ENCODE results near the gene GALM.

DNA sequence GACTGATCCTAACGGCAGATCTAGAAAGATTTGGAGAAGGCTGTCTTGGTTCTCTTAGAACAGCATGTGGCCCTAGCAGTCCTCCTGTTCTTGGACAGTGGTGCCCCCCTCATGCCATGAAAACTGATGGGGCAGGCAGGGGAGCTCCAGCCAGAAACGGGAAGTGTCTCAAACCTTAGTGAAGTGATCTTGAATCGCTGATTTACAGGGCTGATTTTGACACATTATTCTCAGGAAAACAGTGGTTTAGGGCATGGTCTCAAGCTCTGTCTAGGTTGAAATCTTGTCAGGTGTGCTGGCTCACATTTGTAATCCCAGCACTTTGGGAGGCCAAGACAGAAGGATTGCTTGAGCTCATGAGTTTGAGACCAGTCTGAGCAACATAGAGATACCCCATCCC is 47.4 kb downstream of the GALM start:
- TF ChIP-seq POLR2A (IDR thresholded peaks at IDR 0.05) (no peak), EP300 (IDR thresholded peaks at IDR 0.05) (no peak)
- TF ChIP-seq, protein P1, sequence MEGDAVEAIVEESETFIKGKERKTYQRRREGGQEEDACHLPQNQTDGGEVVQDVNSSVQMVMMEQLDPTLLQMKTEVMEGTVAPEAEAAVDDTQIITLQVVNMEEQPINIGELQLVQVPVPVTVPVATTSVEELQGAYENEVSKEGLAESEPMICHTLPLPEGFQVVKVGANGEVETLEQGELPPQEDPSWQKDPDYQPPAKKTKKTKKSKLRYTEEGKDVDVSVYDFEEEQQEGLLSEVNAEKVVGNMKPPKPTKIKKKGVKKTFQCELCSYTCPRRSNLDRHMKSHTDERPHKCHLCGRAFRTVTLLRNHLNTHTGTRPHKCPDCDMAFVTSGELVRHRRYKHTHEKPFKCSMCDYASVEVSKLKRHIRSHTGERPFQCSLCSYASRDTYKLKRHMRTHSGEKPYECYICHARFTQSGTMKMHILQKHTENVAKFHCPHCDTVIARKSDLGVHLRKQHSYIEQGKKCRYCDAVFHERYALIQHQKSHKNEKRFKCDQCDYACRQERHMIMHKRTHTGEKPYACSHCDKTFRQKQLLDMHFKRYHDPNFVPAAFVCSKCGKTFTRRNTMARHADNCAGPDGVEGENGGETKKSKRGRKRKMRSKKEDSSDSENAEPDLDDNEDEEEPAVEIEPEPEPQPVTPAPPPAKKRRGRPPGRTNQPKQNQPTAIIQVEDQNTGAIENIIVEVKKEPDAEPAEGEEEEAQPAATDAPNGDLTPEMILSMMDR (IDR thresholded peaks at IDR 0.05) = no peak
